Measurements from ENCODE around the gene PDXK. TPM values are rescaled to one million over a fixed set of nuclear protein-coding genes. Genes with fewer than 3 reads are reported as not detected.

PDXK gene
- total RNA-seq, 1 donor, result 69.4 TPM

DNA sequence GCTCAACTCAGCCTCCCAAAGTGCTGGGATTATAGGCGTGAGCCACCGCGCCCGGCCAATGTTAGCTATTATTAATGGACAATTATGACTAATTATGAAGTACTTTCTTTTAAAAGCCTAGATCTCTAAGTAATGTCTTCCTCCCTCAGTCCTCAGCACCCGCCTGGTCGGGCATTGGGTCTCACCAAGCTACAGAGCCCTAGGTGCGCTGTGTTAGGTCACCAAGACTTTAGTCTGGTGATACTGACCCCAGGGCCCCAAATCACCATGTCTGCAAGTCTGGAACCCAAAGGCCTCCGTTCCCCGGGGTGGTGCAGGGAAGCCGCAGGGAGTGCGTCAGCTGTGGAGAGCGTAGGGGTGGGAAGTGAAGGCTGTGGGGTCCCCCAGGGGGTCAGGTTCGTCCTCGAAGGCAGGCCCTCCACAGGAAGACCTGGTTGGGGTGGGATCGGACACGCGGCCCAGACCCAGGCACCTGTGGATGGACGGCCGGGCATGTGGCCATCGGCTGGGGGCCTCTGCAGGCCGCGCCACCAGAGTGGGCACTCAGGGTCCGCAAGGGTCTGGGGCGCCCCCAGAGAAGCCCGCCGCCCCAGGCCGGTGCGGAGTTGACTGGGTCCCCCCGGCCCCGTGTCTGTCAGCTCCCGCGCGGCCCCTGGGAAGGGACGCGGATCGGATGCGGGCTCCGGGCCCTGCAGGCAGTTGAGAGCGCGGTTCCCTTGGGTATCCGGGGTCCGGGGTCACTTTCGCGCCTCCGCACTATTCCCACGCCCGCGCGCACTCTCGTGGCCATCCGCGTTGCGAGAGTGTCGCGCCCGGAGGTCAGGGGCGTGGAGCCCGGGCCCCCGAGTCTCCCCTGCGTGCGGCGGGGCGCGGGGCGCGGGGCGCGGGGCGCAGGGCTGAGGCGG lies 710 bp upstream of the PDXK start:
- DNase-seq (ENCODE audit: low read depth), result no peak
- peak overlapping the region; percentile 93 for H3K4me3 ChIP-seq (ENCODE audit: low read depth, low read length)
- TF ChIP-seq CTCF (IDR thresholded peaks at IDR 0.05; ENCODE audit: insufficient read depth, low read length), result no peak

GRCh38 chr21:43719748-43720538 lies 1.0 kb downstream of the PDXK start:
- DNase-seq (ENCODE audit: low read depth), result no peak
- H3K4me3 ChIP-seq (ENCODE audit: low read depth, low read length), result peak overlapping the region; percentile 93
- no peak for TF ChIP-seq CTCF (IDR thresholded peaks at IDR 0.05; ENCODE audit: insufficient read depth, low read length)

GRCh38 chr21:43720539-43721166 lies 1.7 kb downstream of the PDXK start:
- no peak for TF ChIP-seq CTCF (IDR thresholded peaks at IDR 0.05; ENCODE audit: insufficient read depth, low read length)
- H3K4me3 ChIP-seq (ENCODE audit: low read depth, low read length), result peak overlapping the region; percentile 93
- no peak for DNase-seq (ENCODE audit: low read depth)

- peak overlapping the region; percentile 93 for H3K4me3 ChIP-seq (ENCODE audit: low read depth, low read length)
- TF ChIP-seq CTCF (IDR thresholded peaks at IDR 0.05; ENCODE audit: insufficient read depth, low read length), result no peak
- peak; percentile 61 for DNase-seq (ENCODE audit: low read depth)
Measured at GRCh38 chr21:43721206-43721605, 2.3 kb downstream of the PDXK start.

DNA sequence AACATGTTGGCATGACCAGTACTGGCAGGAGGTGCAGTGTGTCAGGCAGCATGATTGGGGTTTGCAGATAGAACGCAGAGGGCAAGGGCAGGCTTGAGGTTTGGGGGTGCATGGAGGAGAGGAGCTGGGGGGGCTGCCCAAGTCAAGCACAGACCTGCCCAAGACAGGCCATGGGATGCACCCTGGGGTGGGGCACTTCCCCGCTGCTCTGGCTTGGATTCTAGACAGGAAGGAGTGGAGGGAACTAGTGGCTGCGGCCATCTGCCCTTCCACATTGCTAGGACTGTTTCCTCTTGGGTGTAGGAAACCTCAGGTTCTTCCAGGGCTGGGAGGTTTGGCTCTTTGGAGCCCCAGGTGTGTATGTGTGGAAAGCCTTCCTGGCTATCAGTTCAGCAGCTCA lies 3.0 kb downstream of the PDXK start:
- H3K4me3 ChIP-seq (ENCODE audit: low read depth, low read length), result no peak overlapping the region
- no peak for TF ChIP-seq CTCF (IDR thresholded peaks at IDR 0.05; ENCODE audit: insufficient read depth, low read length)
- no peak for DNase-seq (ENCODE audit: low read depth)

DNA sequence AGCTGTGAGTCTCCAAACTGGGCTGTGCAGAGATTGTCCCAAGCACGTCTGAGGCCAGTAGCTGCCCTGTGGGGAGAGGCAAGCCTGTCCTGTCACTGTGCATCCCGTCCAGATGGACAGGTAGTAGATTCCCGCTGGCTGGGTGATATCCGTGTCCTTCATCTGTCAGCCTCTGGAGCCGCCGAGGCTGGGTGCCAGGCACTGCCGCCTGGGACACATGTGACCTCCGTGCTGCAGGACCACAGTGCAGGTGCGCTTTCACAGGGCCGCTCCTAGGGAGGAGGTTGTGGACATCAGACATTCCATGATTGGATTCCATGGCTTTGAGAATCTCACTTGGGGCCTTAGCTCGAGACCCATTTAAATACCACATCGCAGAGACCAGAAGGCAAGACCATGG lies 4.7 kb downstream of the PDXK start:
- no peak for DNase-seq (ENCODE audit: low read depth)
- H3K4me3 ChIP-seq (ENCODE audit: low read depth, low read length), result no peak overlapping the region
- no peak for TF ChIP-seq CTCF (IDR thresholded peaks at IDR 0.05; ENCODE audit: insufficient read depth, low read length)
